GM13976 (cell line): ENCODE data around the gene OR5AU1.
"Not testable (repeated sequence)": the region's sequence is repeated elsewhere in the genome, so short reads cannot be mapped to it uniquely, and the experiment has no call there.

ENCODE experiments used
- DNase-seq: peaks from one replicate; pipeline ENCODE4 v3.0.0; 2012; ENCODE audit warnings: low spot score
- CTCF ChIP-seq: IDR thresholded peaks from 2 replicates; pipeline ENCODE4 v1.5.1; 2012; ENCODE audit warnings: borderline replicate concordance, mild to moderate bottlenecking; ENCODE audit not compliant: insufficient read depth; ENCODE audit errors: extremely low read depth, missing control alignments, control extremely low read depth
- in situ Hi-C: fragments of 300-500 bp; cut with MboI; formaldehyde crosslinking; loops from one replicate; pipeline ENCODE4 v1.12.0; 2022; ENCODE audit warnings: low sequenced_read_pairs, mixed read lengths, inconsistent platforms; ENCODE audit not compliant: unreplicated experiment

Gene OR5AU1

GRCh38 chr14:21160061-21160610 is 4.3 kb upstream of the OR5AU1 start:
- no peak for TF ChIP-seq CTCF
- in situ Hi-C loops, result no loop called here

GRCh38 chr14:21158175-21158574 is 2.3 kb upstream of the OR5AU1 start:
- DNase-seq, in situ Hi-C loops: not testable (repeated sequence)

More at GRCh38 chr14:21160061-21160610, 4.3 kb upstream of the OR5AU1 start:
- DNase-seq, result no peak

- in situ Hi-C loops, result no loop called here
- TF ChIP-seq CTCF, result no peak
- DNase-seq, result no peak
Observed at GRCh38 chr14:21149641-21150367, 6.1 kb downstream of the OR5AU1 start.

GRCh38 chr14:21145437-21145836 is 10.4 kb downstream of the OR5AU1 start:
- no peak for TF ChIP-seq CTCF
- no peak for DNase-seq
- in situ Hi-C loops, result no loop called here

- in situ Hi-C loops, result no loop called here
- no peak for DNase-seq
- no peak for TF ChIP-seq CTCF
Observed at GRCh38 chr14:21142357-21142756, 13.5 kb downstream of the OR5AU1 start.

- peak; percentile 42 for TF ChIP-seq CTCF
- in situ Hi-C loops, result no loop called here
- DNase-seq, result peak; percentile 60
Observed at GRCh38 chr14:21136024-21136423, 19.8 kb downstream of the OR5AU1 start.

GRCh38 chr14:21133901-21134300 is 22.0 kb downstream of the OR5AU1 start:
- in situ Hi-C loops, result no loop called here
- TF ChIP-seq CTCF, result no peak

More at GRCh38 chr14:21133901-21134300, 22.0 kb downstream of the OR5AU1 start:
- no peak for DNase-seq
